Erythroblast (primary cell): ENCODE results near the gene KATNBL1.

Source experiments
- GATA1 ChIP-seq: IDR thresholded peaks from 2 replicates; pipeline ENCODE4 v1.6.1; 2011; ENCODE audit warnings: low read depth, mild to moderate bottlenecking, control low read depth, low read length, moderate library complexity
- POLR2A ChIP-seq: IDR thresholded peaks from 2 replicates; pipeline ENCODE4 v1.6.1; 2011; ENCODE audit warnings: mild to moderate bottlenecking, low read length

DNA sequence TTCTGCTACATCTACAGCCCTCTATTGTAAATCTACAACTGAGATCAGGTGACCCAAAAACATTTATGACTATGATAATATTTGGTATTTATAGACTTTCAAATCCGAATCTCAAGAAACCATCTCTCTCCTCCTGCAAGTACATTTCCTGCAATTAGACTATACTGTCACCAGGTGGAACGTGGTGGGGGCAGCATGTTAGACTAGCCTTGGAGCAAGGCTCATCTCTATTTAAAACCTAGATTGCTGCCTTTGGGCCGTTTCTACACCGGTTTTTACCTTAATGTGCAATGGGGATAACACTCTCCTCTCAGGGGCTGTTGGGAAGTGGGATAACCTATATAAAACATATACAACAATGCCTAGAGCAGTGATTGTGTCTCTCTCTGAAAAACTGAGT is 3.8 kb upstream of the KATNBL1 start:
- TF ChIP-seq POLR2A (no peak), GATA1 (no peak)
